NT2/D1 (cell line): Measurements from ENCODE around the gene ALOXE3.

Experiments
- DNase-seq: peaks from one replicate; pipeline ENCODE4 v3.0.0-alpha.2; 2011; ENCODE audit warnings: low read depth, low spot score
- H3K27me3 ChIP-seq: 2 replicates; pipeline ENCODE4 v1.6.0; 2011; ENCODE audit warnings: mild to moderate bottlenecking; ENCODE audit not compliant: insufficient read length, insufficient read depth
- H3K36me3 ChIP-seq: 2 replicates; pipeline ENCODE4 v1.6.1; 2011; ENCODE audit warnings: mild to moderate bottlenecking, low read length, mixed read lengths; ENCODE audit not compliant: insufficient read depth, insufficient read length
- H3K4me1 ChIP-seq: 2 replicates; pipeline ENCODE4 v1.5.1; 2011; ENCODE audit not compliant: insufficient read depth, insufficient read length
- H3K4me3 ChIP-seq: 2 replicates; pipeline ENCODE4 v1.5.1; 2011; ENCODE audit warnings: low read depth; ENCODE audit not compliant: insufficient read length
- H3K9ac ChIP-seq: 2 replicates; pipeline ENCODE4 v1.6.0; 2011; ENCODE audit warnings: low read depth; ENCODE audit not compliant: insufficient read length
- H3K9me3 ChIP-seq: 2 replicates; pipeline ENCODE4 v1.5.1; 2011; ENCODE audit warnings: mild to moderate bottlenecking, low read length; ENCODE audit not compliant: insufficient read depth
- SUZ12 ChIP-seq: IDR thresholded peaks from 2 replicates; pipeline ENCODE4 v1.6.1; 2011; ENCODE audit not compliant: insufficient read length, insufficient read depth; ENCODE audit errors: extremely low read depth
- YY1 ChIP-seq: IDR thresholded peaks from 2 replicates; pipeline ENCODE4 v1.6.1; 2011; ENCODE audit not compliant: insufficient read length, insufficient read depth
- ZNF274 ChIP-seq: IDR thresholded peaks from 2 replicates; pipeline ENCODE4 v1.6.1; 2011; ENCODE audit warnings: mild to moderate bottlenecking, low read depth, low read length

Gene ALOXE3

DNA sequence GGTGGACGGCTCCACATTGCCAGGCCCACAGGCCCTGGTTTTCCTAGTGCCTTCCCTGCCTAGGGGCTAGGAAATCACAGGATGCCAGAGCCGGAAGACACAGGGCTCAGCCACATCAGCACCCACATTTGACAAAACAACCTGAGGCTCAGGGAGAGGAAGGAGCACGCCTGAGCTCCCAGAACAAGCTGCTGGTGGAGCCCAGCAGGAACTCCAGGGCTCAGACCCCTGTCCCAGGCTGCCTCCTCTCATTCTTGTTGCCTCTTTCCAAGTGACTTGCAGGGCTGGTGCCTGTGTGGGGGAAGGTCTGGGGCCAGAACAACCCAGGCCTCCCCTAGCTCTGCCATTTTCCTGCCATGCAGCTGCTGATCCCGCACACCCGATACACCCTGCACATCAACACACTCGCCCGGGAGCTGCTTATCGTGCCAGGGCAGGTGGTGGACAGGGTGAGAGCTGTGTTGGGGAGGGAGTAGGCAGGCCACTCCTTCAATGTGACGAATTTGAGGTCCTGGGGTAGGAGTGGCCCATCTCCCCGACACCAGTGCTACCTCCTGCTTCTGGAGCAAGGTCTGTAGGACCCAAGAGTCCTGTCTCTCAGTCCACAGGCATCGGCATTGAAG lies 71.9 kb downstream of the ALOXE3 start:
- no peak for DNase-seq
- H3K9me3 ChIP-seq, result no peaks in the 10 kb centered on the region
- peaks cover 4% of the 10 kb centered on the region for H3K27me3 ChIP-seq
- H3K4me1 ChIP-seq, result no peaks in the 10 kb centered on the region
- no peaks in the 10 kb centered on the region for H3K36me3 ChIP-seq
- no peak overlapping the region for H3K4me3 ChIP-seq
- no peak for TF ChIP-seq SUZ12
- TF ChIP-seq YY1, result no peak
- TF ChIP-seq ZNF274, result no peak
- no peak overlapping the region for H3K9ac ChIP-seq
